NCI-H510A treated with DMSO at 0.1 percent for 48 hours (cell line): Measurements from ENCODE around the gene FXYD5.
"Not testable (repeated sequence)": the region's sequence is repeated elsewhere in the genome, so short reads cannot be mapped to it uniquely, and the experiment has no call there.

ENCODE experiments used
- DNase-seq: peaks from one replicate; lab custom pipeline; 2025; lab: John Stamatoyannopoulos, UW

The FXYD5 gene

GRCh38 chr19:35177377-35178274 is 23.1 kb downstream of the FXYD5 start:
- no peak for DNase-seq

- DNase-seq: no peak
Measured at GRCh38 chr19:35178701-35179100, 24.2 kb downstream of the FXYD5 start.

- DNase-seq: no peak
Measured at GRCh38 chr19:35179830-35180229, 25.3 kb downstream of the FXYD5 start.

- no peak for DNase-seq
Measured at GRCh38 chr19:35181387-35181786, 26.9 kb downstream of the FXYD5 start.

GRCh38 chr19:35184267-35184666 is 29.7 kb downstream of the FXYD5 start:
- no peak for DNase-seq

- DNase-seq: no peak
Measured at GRCh38 chr19:35184884-35185283, 30.3 kb downstream of the FXYD5 start.

GRCh38 chr19:35194012-35194984 is 39.8 kb downstream of the FXYD5 start:
- no peak for DNase-seq

- DNase-seq: no peak
Measured at GRCh38 chr19:35195830-35196229, 41.3 kb downstream of the FXYD5 start.

- DNase-seq: not testable (repeated sequence)
Measured at GRCh38 chr19:35196861-35197260, 42.3 kb downstream of the FXYD5 start.

GRCh38 chr19:35199481-35199880 is 44.9 kb downstream of the FXYD5 start:
- DNase-seq: no peak

- DNase-seq: no peak
Measured at GRCh38 chr19:35202722-35203688, 48.5 kb downstream of the FXYD5 start.

GRCh38 chr19:35204799-35205732 is 50.5 kb downstream of the FXYD5 start:
- DNase-seq: no peak

GRCh38 chr19:35205733-35206323 is 51.3 kb downstream of the FXYD5 start:
- DNase-seq: no peak

- no peak for DNase-seq
Measured at GRCh38 chr19:35206379-35206778, 51.8 kb downstream of the FXYD5 start.

- no peak for DNase-seq
Measured at GRCh38 chr19:35206855-35207254, 52.3 kb downstream of the FXYD5 start.

GRCh38 chr19:35207391-35207871 is 52.9 kb downstream of the FXYD5 start:
- no peak for DNase-seq

GRCh38 chr19:35208121-35208520 is 53.6 kb downstream of the FXYD5 start:
- no peak for DNase-seq

- no peak for DNase-seq
Measured at GRCh38 chr19:35209646-35210045, 55.1 kb downstream of the FXYD5 start.

- no peak for DNase-seq
Measured at GRCh38 chr19:35211545-35212230, 57.2 kb downstream of the FXYD5 start.
